ENCODE results near the gene RNASEH2A. TPM values are rescaled to one million over a fixed set of nuclear protein-coding genes. Genes with fewer than 3 reads are reported as not detected.
"Not testable (repeated sequence)": the region's sequence is repeated elsewhere in the genome, so short reads cannot be mapped to it uniquely, and the experiment has no call there.

The RNASEH2A gene
- total RNA-seq, 2 donors from 2014 or later = 37.0 to 41.4 TPM

- Mint-ChIP-seq H3K9me3 (no peaks in the 10 kb centered on the region), H3K36me3 (peaks cover 4 to 17% of the 10 kb centered on the region in 2 donors), H3K27ac (no peak overlapping the region)
- ATAC-seq = no peak
- no peak for DNase-seq (ENCODE audit: low spot score in 2 of 2)
These were observed 30.1 kb downstream of the RNASEH2A start for GRCh38 chr19:12836529-12836863.

- ATAC-seq = peak; percentile 53 to 77
- Mint-ChIP-seq H3K9me3 (no peaks in the 10 kb centered on the region), H3K27ac (no peak overlapping the region), H3K36me3 (peaks cover 4 to 17% of the 10 kb centered on the region in 2 donors)
- DNase-seq (ENCODE audit: low spot score in 2 of 2) = no peak
These were observed 30.8 kb downstream of the RNASEH2A start for GRCh38 chr19:12837225-12837624.

- DNase-seq (ENCODE audit: low spot score in 2 of 2) = peak in 1 of 2 donors; percentile 70
- peak within 1 kb of the TSS in 1 of 2 donors; percentile 33 for H3K27ac Mint-ChIP-seq
- ATAC-seq = peak; percentile 52 to 70
- H3K9me3 Mint-ChIP-seq = no peaks in the 10 kb centered on the region
- peaks cover 4 to 17% of the 10 kb centered on the region in 2 donors for H3K36me3 Mint-ChIP-seq
These were observed 31.9 kb downstream of the RNASEH2A start, which contains the start of gene MAST1 for GRCh38 chr19:12838182-12838885. Gene MAST1 (plus strand): TSS chr19:12838515. CDS start chr19:12838573, 58 bp downstream.

- Mint-ChIP-seq H3K27ac (no peak overlapping the region), H3K36me3 (peaks cover 4 to 17% of the 10 kb centered on the region in 2 donors), H3K9me3 (no peaks in the 10 kb centered on the region)
- DNase-seq (ENCODE audit: low spot score in 2 of 2) (peak in 1 of 2 donors; percentile 20), ATAC-seq (peak in 1 of 2 donors; percentile 38)
These were observed 32.7 kb downstream of the RNASEH2A start for GRCh38 chr19:12838886-12839756.

- no peak overlapping the region for H3K27ac Mint-ChIP-seq
- DNase-seq (ENCODE audit: low spot score in 2 of 2) (peak in 1 of 2 donors; percentile 76), ATAC-seq (peak in 1 of 2 donors; percentile 36)
- no peaks in the 10 kb centered on the region for H3K9me3 Mint-ChIP-seq
- H3K36me3 Mint-ChIP-seq = peaks cover 0 to 11% of the 10 kb centered on the region in 2 donors
These were observed 34.0 kb downstream of the RNASEH2A start for GRCh38 chr19:12840091-12841079.

GRCh38 chr19:12841094-12841493, 34.7 kb downstream of the RNASEH2A start:
- ATAC-seq (no peak), DNase-seq (ENCODE audit: low spot score in 2 of 2) (no peak)
- Mint-ChIP-seq H3K9me3 (no peaks in the 10 kb centered on the region), H3K27ac (no peak overlapping the region), H3K36me3 (peaks cover 0 to 11% of the 10 kb centered on the region in 2 donors)

- ATAC-seq = no peak
- H3K9me3 Mint-ChIP-seq = no peaks in the 10 kb centered on the region
- no peak overlapping the region for H3K27ac Mint-ChIP-seq
- no peak for DNase-seq (ENCODE audit: low spot score in 2 of 2)
- H3K36me3 Mint-ChIP-seq = peaks cover 0 to 11% of the 10 kb centered on the region in 2 donors
These were observed 36.1 kb downstream of the RNASEH2A start for GRCh38 chr19:12842511-12842910.

GRCh38 chr19:12843328-12843727, 36.9 kb downstream of the RNASEH2A start:
- Mint-ChIP-seq H3K36me3 (peaks cover 0 to 11% of the 10 kb centered on the region in 2 donors), H3K9me3 (no peaks in the 10 kb centered on the region), H3K27ac (no peak overlapping the region)
- ATAC-seq (no peak), DNase-seq (ENCODE audit: low spot score in 2 of 2) (no peak)

GRCh38 chr19:12843999-12844732, 37.8 kb downstream of the RNASEH2A start:
- DNase-seq (ENCODE audit: low spot score in 2 of 2) (no peak), ATAC-seq (no peak)
- Mint-ChIP-seq H3K9me3 (no peaks in the 10 kb centered on the region), H3K36me3 (peaks cover 0 to 9% of the 10 kb centered on the region in 2 donors), H3K27ac (no peak overlapping the region)

- not testable (repeated sequence) for DNase-seq (ENCODE audit: low spot score in 2 of 2); H3K27ac Mint-ChIP-seq; H3K36me3 Mint-ChIP-seq; H3K9me3 Mint-ChIP-seq; ATAC-seq
These were observed 40.2 kb downstream of the RNASEH2A start for GRCh38 chr19:12846613-12847012.

GRCh38 chr19:12847159-12848139, 41.1 kb downstream of the RNASEH2A start:
- DNase-seq (ENCODE audit: low spot score in 2 of 2) (peak; percentile 88 to 100), ATAC-seq (peak; percentile 97 to 98)
- Mint-ChIP-seq H3K36me3 (no peaks in the 10 kb centered on the region), H3K9me3 (no peaks in the 10 kb centered on the region), H3K27ac (peak overlapping the region in 1 of 2 donors; percentile 85)

- no peak for DNase-seq (ENCODE audit: low spot score in 2 of 2)
- no peak for ATAC-seq
- H3K27ac Mint-ChIP-seq = no peak overlapping the region
- no peaks in the 10 kb centered on the region for H3K9me3 Mint-ChIP-seq
- no peaks in the 10 kb centered on the region for H3K36me3 Mint-ChIP-seq
These were observed 50.3 kb downstream of the RNASEH2A start for GRCh38 chr19:12856653-12857052.

- ATAC-seq (no peak), DNase-seq (ENCODE audit: low spot score in 2 of 2) (no peak)
- Mint-ChIP-seq H3K27ac (no peak overlapping the region), H3K9me3 (no peaks in the 10 kb centered on the region), H3K36me3 (no peaks in the 10 kb centered on the region)
These were observed 51.9 kb downstream of the RNASEH2A start for GRCh38 chr19:12858041-12858928.

- Mint-ChIP-seq H3K36me3 (no peaks in the 10 kb centered on the region), H3K9me3 (no peaks in the 10 kb centered on the region), H3K27ac (no peak overlapping the region)
- ATAC-seq = no peak
- no peak for DNase-seq (ENCODE audit: low spot score in 2 of 2)
These were observed 53.2 kb downstream of the RNASEH2A start for GRCh38 chr19:12859546-12859945.
